Activated T-helper 17 cell treated with anti-CD3 and anti-CD28 coated beads, Interleukin-2, amount 50 U/mL, for 72 hours (primary cell): ENCODE measurements around the gene TNC. TPM values are rescaled to one million over a fixed set of nuclear protein-coding genes. Genes with fewer than 3 reads are reported as not detected.

Source experiments
- ATAC-seq: fragments of 150-1000 bp; cut with Tn5 transposase; replicated peaks from 2 replicates; pipeline ENCODE4 v1.10.0; 2021; ENCODE audit warnings: mild to moderate bottlenecking, moderate library complexity
- H3K27ac Mint-ChIP-seq: one replicate; pipeline ENCODE4 v1.8.0; 2022; ENCODE audit warnings: mixed read lengths
- H3K27me3 Mint-ChIP-seq: one replicate; pipeline ENCODE4 v1.8.0; 2022; ENCODE audit warnings: mixed read lengths
- H3K36me3 Mint-ChIP-seq: one replicate; pipeline ENCODE4 v1.8.0; 2022; ENCODE audit warnings: low read depth, mild to moderate bottlenecking, mixed read lengths
- H3K4me1 Mint-ChIP-seq: one replicate; pipeline ENCODE4 v1.8.0; 2022; ENCODE audit warnings: mixed read lengths
- H3K4me3 Mint-ChIP-seq: one replicate; pipeline ENCODE4 v1.8.0; 2022; ENCODE audit warnings: mild to moderate bottlenecking, mixed read lengths
- H3K9me3 Mint-ChIP-seq: one replicate; pipeline ENCODE4 v1.8.0; 2022; ENCODE audit warnings: mixed read lengths
- total RNA-seq, 2 donors: library from RNA; stranded (reverse); gene quantifications; one replicate each; pipeline ENCODE4 v1.2.3, GENCODE V29; 2022

Gene TNC
- total RNA-seq, 2 donors from 2014 or later: not detected

- ATAC-seq: no peak
- no peaks in the 10 kb centered on the region for H3K36me3 Mint-ChIP-seq
- peak overlapping the region; percentile 7 for H3K27ac Mint-ChIP-seq
- peaks cover 7% of the 10 kb centered on the region for H3K27me3 Mint-ChIP-seq
- H3K4me3 Mint-ChIP-seq: no peak overlapping the region
- no peaks in the 10 kb centered on the region for H3K9me3 Mint-ChIP-seq
- H3K4me1 Mint-ChIP-seq: peaks cover 33% of the 10 kb centered on the region
These were observed 105.5 kb downstream of the TNC start for GRCh38 chr9:115012486-115012885.

DNA sequence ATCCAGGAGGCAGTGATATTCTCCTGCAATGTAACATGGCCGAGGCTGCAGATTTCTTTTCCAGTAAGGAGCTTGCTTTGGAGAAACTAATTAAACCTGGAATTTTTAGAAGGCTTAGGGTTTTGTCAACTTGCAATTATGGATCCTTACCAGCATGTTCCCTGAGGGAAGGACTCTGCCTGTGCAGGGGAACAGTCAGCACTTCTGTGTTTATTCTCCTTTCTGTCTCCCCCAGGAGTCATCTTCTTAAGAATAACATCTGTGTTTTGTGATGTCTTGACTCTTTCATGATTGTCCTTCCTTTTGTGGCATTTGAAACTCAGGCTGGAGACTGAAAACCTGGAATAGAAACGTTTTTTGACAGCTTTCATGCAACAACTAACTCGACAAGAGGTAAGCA, 107.1 kb downstream of the TNC start:
- H3K4me3 Mint-ChIP-seq: no peak overlapping the region
- peaks cover 43% of the 10 kb centered on the region for H3K4me1 Mint-ChIP-seq
- peaks cover 3% of the 10 kb centered on the region for H3K27me3 Mint-ChIP-seq
- no peaks in the 10 kb centered on the region for H3K9me3 Mint-ChIP-seq
- H3K27ac Mint-ChIP-seq: no peak overlapping the region
- no peaks in the 10 kb centered on the region for H3K36me3 Mint-ChIP-seq
- no peak for ATAC-seq

DNA sequence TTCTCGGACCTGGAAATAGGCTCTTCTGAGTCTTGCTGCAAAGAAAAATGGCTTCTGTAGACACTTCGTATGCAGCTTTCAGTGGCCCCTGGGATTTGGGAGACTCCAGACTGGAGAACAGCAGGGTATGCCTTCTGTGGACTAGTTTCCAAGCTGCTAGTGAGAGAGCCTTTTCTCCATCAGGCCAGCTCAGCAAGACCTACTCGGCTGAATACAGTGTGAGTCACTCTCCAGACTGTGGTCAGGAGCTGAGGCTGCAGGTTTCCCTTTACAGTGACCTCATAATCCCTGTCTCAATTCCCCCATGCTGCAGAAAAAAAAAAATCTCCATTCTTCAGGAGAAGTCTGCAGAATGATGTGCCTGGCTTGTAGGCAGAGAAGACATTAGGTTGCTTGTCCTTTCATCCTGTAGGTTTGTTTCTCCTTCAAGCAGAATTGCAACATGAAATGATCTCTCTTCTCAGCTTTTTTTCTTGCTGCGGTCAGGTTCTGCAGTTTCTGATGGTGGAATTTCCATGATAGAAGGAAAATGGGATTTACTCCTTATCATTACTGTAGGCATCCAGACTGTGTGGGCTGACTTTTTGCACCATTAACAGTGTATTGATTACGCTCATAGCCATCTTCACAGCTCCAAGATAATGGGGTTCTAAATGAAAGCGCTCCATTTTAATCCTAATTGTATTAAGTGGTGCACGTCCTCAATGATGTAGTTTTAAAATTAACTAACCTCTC, 109.3 kb downstream of the TNC start:
- peak; percentile 59 for ATAC-seq
- H3K27ac Mint-ChIP-seq: no peak overlapping the region

DNA sequence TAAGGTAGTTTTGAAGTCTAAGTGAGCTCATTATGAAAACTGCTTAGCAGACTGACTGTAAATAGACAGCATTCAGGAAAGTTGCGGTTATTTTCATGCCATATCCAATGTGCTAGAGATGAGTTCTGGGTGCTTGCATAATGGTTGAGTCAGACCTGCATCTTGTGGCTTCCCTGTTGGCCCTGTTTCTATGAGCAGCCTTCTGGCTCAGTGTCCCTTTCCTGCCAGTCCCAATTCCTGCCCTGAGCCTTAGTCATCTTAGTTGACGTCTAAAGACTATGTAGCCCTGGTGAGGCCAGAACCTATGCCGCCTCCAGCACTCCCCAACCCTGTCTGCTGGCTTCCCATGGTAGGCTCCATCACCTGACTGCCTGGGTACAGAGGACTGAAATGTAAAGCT, 111.3 kb downstream of the TNC start:
- peak overlapping the region; percentile 46 for H3K4me3 Mint-ChIP-seq

More for the DNA sequence above, 109.3 kb downstream of the TNC start:
- Mint-ChIP-seq H3K36me3 (no peaks in the 10 kb centered on the region), H3K4me3 (peak overlapping the region; percentile 4), H3K27me3 (peaks cover 3% of the 10 kb centered on the region), H3K4me1 (peaks cover 51% of the 10 kb centered on the region), H3K9me3 (no peaks in the 10 kb centered on the region)

GRCh38 chr9:115005322-115005721, 112.6 kb downstream of the TNC start:
- Mint-ChIP-seq H3K27ac (peak overlapping the region; percentile 76), H3K4me3 (peak overlapping the region; percentile 46), H3K4me1 (peaks cover 48% of the 10 kb centered on the region), H3K27me3 (no peaks in the 10 kb centered on the region), H3K36me3 (no peaks in the 10 kb centered on the region), H3K9me3 (no peaks in the 10 kb centered on the region)
- no peak for ATAC-seq

More for the DNA sequence above, 111.3 kb downstream of the TNC start:
- ATAC-seq: peak; percentile 83
- Mint-ChIP-seq H3K27ac (peak overlapping the region; percentile 76), H3K4me1 (peaks cover 45% of the 10 kb centered on the region), H3K9me3 (no peaks in the 10 kb centered on the region), H3K27me3 (peaks cover 3% of the 10 kb centered on the region), H3K36me3 (no peaks in the 10 kb centered on the region)

- no peaks in the 10 kb centered on the region for H3K27me3 Mint-ChIP-seq
- H3K9me3 Mint-ChIP-seq: no peaks in the 10 kb centered on the region
- H3K4me1 Mint-ChIP-seq: peaks cover 47% of the 10 kb centered on the region
- peak; percentile 45 for ATAC-seq
- peak overlapping the region; percentile 46 for H3K4me3 Mint-ChIP-seq
- no peaks in the 10 kb centered on the region for H3K36me3 Mint-ChIP-seq
- H3K27ac Mint-ChIP-seq: peak overlapping the region; percentile 76
These were observed 113.4 kb downstream of the TNC start for GRCh38 chr9:115004545-115004944.

GRCh38 chr9:115002371-115003120, 115.4 kb downstream of the TNC start:
- no peaks in the 10 kb centered on the region for H3K9me3 Mint-ChIP-seq
- no peaks in the 10 kb centered on the region for H3K27me3 Mint-ChIP-seq
- peak overlapping the region; percentile 32 for H3K27ac Mint-ChIP-seq
- ATAC-seq: no peak
- no peaks in the 10 kb centered on the region for H3K36me3 Mint-ChIP-seq
- peaks cover 52% of the 10 kb centered on the region for H3K4me1 Mint-ChIP-seq
- peak overlapping the region; percentile 54 for H3K4me3 Mint-ChIP-seq

DNA sequence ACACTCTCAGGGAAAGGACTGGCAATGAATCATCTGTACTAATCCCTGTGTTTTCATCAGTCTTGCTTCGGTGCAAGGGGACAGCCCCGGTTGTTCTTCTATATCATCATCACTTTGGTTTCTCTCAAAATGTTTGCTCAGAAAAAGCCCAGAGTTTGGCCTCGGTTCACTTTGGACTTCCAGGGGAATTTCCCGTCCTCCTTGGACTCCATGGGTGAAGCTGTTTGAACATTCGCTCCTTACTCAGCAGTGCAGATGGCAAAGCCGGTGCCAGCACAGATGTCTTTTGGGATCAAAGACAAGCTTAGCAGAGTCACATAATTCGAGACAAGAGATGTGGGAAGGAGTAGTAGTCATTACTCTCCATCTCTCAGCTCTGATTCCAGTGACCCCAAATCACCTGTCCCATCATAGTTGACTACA, 117.7 kb downstream of the TNC start:
- H3K27me3 Mint-ChIP-seq: no peaks in the 10 kb centered on the region
- H3K9me3 Mint-ChIP-seq: no peaks in the 10 kb centered on the region
- peak overlapping the region; percentile 92 for H3K27ac Mint-ChIP-seq
- H3K4me1 Mint-ChIP-seq: peaks cover 45% of the 10 kb centered on the region
- peak; percentile 82 for ATAC-seq
- peak overlapping the region; percentile 82 for H3K4me3 Mint-ChIP-seq
- no peaks in the 10 kb centered on the region for H3K36me3 Mint-ChIP-seq

GRCh38 chr9:114998326-114998725, 119.6 kb downstream of the TNC start:
- Mint-ChIP-seq H3K36me3 (no peaks in the 10 kb centered on the region), H3K27me3 (no peaks in the 10 kb centered on the region), H3K27ac (no peak overlapping the region), H3K4me3 (peak overlapping the region; percentile 82), H3K4me1 (peaks cover 50% of the 10 kb centered on the region), H3K9me3 (no peaks in the 10 kb centered on the region)
- ATAC-seq: no peak

GRCh38 chr9:114995681-114996221, 122.2 kb downstream of the TNC start:
- no peak for ATAC-seq
- Mint-ChIP-seq H3K36me3 (no peaks in the 10 kb centered on the region), H3K27me3 (no peaks in the 10 kb centered on the region), H3K4me1 (peaks cover 54% of the 10 kb centered on the region), H3K4me3 (peak overlapping the region; percentile 49), H3K27ac (peak overlapping the region; percentile 49), H3K9me3 (no peaks in the 10 kb centered on the region)

GRCh38 chr9:114994768-114995167, 123.2 kb downstream of the TNC start:
- H3K4me3 Mint-ChIP-seq: no peak overlapping the region
- ATAC-seq: peak; percentile 16
- no peak overlapping the region for H3K27ac Mint-ChIP-seq
- H3K36me3 Mint-ChIP-seq: no peaks in the 10 kb centered on the region
- no peaks in the 10 kb centered on the region for H3K27me3 Mint-ChIP-seq
- H3K4me1 Mint-ChIP-seq: peaks cover 53% of the 10 kb centered on the region
- no peaks in the 10 kb centered on the region for H3K9me3 Mint-ChIP-seq

GRCh38 chr9:114991861-114992260, 126.1 kb downstream of the TNC start:
- no peak for ATAC-seq
- Mint-ChIP-seq H3K4me1 (peaks cover 55% of the 10 kb centered on the region), H3K9me3 (no peaks in the 10 kb centered on the region), H3K4me3 (no peak overlapping the region), H3K27ac (no peak overlapping the region), H3K36me3 (no peaks in the 10 kb centered on the region), H3K27me3 (no peaks in the 10 kb centered on the region)

GRCh38 chr9:114990901-114991300, 127.1 kb downstream of the TNC start:
- Mint-ChIP-seq H3K4me1 (peaks cover 55% of the 10 kb centered on the region), H3K36me3 (no peaks in the 10 kb centered on the region), H3K27ac (no peak overlapping the region), H3K4me3 (peak overlapping the region; percentile 70), H3K9me3 (no peaks in the 10 kb centered on the region), H3K27me3 (no peaks in the 10 kb centered on the region)
- no peak for ATAC-seq

GRCh38 chr9:114989600-114990410, 128.2 kb downstream of the TNC start:
- H3K27ac Mint-ChIP-seq: peak overlapping the region; percentile 94
- no peaks in the 10 kb centered on the region for H3K9me3 Mint-ChIP-seq
- H3K27me3 Mint-ChIP-seq: no peaks in the 10 kb centered on the region
- peak overlapping the region; percentile 70 for H3K4me3 Mint-ChIP-seq
- peak; percentile 85 for ATAC-seq
- peaks cover 47% of the 10 kb centered on the region for H3K4me1 Mint-ChIP-seq
- H3K36me3 Mint-ChIP-seq: no peaks in the 10 kb centered on the region
